Activated CD4-positive, alpha-beta T cell treated with anti-CD3 and anti-CD28 coated beads for 48 hours (primary cell): ENCODE measurements around the gene CNIH2.
"Not testable (repeated sequence)": the region's sequence is repeated elsewhere in the genome, so short reads cannot be mapped to it uniquely, and the experiment has no call there.

Experiments
- DNase-seq: peaks from one replicate; pipeline ENCODE4 v3.0.0-alpha.2; 2020

CNIH2 gene

DNA sequence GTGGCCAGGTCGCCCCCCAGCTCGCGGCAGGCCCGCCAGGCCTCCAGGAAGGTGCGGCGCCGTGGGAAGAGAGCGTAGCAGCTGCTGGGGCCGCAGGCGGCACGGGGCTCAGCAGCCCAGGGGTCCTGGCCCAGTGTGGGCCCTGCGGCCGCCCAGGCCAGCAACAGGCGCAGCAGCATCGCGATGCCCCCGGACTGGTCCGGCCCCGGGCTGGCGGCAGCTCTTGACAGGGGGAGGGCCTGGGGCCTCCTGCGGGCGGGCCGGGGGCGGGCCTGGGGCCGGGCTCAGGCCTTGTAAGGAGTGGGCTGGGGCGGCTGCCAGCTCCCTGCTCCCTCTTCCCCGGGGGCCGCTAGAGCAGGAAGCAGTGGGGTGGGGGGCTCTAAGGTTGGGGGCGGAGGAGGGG lies 38.9 kb downstream of the CNIH2 start, which contains the start of gene CD248:
TSS of gene CD248 (minus strand) at position 196 of the 403 bp plus-strand sequence. CDS start at position 179, 17 bp downstream.
- no peak for DNase-seq

DNA sequence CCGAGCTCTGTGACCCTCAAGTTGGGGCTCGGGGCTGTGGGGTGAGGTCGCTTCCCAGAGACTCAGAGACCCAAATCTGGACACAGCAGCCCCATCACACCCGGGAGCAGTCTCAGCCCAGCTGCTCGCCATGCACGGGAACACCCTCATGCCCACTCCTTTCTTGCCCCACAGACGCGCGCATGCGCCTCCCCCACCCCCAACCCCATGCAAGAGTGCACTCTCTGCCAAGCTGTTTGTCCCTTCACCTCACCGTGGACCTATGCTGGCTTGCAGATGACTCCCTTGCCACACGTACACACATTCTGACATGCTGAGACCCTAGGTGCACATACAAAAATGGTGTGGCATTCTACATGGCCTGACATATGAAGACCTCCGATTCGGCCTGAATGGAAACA lies 39.3 kb downstream of the CNIH2 start:
- DNase-seq: peak; percentile 57

DNA sequence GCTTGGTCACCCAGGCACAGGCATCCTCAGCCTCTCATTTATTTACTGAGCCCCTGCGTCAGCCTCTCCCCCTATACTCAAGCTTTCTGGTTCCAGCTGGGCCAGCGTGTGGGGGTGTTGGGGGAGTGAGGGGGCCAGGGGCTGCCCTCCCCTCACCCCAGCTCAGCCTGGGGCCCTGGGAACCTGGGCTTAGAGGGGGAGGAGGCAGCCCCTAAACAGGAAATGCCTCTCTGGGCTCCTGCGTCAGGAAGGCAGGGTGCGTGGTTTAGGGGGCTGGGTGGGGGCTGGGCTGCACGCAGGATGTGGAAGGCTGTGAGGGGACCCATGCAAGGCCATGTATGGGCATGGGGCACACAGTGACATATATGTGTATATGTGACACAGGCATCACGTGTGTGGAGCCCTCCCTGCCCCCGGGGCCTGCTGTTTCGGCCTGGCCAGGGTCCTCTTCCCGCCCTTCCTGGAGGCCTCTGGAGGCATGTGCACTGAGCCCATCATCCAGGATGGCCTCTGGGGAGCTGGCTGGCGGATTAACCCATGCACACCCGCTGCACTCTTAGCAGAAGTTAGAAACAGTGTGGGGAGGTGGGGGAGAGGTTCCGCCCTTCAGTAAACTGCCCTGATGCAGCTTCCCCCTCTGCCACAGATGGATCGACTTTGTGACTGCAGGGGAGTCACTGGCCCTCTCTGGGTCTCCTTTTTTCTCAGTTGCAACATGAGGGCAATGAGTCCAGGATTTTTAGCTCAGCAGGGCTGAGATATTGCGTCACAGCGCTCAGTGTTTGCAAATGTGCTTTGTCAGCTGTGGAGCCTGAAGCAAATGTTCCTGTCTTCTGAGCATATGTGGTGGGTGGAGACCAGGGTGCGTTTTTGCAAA lies 40.0 kb downstream of the CNIH2 start:
- DNase-seq: peak; percentile 51

DNA sequence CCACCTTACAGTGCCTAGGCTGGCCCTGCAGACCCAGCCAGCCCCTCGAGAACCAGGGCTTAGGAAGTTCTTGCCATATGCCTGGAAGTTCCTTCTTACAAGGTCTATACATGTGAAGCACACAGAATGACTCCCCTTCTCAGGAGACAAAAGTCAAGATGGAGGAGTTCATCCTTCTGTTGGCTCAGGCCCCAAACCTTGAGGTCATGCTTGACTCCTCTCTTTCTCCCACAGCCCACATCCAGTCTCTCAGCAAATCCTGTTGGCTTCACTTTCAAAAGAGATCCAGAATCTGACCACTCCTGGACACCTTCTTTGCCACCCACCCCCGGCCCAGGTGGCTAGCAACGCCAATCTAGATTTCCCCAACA lies 40.6 kb downstream of the CNIH2 start:
- no peak for DNase-seq

DNA sequence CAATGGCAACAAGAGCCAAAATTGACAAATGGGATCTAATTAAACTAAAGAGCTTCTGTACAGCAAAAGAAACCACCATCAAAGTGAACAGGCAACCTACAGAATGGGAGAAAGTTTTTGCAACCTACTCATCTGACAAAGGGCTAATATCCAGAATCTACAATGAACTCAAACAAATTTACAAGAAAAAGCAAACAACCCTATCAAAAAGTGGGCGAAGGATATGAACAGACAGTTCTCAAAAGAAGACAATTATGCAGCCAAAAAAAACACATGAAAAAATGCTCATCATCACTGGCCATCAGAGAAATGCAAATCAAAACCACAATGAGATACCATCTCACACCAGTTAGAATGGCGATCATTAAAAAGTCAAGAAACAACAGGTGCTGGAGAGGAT lies 42.3 kb downstream of the CNIH2 start:
- not testable (repeated sequence) for DNase-seq

DNA sequence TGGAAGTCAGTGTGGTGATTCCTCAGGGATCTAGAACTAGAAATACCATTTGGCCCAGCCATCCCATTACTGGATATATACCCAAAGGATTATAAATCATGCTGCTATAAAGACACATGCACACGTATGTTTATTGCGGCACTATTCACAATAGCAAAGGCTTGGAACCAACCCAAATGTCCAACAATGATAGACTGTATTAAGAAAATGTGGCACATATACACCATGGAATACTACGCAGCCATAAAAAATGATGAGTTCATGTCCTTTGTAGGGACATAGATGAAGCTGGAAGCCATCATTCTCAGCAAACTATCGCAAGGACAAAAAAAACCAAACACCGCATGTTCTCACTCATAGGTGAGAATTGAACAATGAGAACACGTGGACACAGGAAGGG lies 42.8 kb downstream of the CNIH2 start:
- not testable (repeated sequence) for DNase-seq

DNA sequence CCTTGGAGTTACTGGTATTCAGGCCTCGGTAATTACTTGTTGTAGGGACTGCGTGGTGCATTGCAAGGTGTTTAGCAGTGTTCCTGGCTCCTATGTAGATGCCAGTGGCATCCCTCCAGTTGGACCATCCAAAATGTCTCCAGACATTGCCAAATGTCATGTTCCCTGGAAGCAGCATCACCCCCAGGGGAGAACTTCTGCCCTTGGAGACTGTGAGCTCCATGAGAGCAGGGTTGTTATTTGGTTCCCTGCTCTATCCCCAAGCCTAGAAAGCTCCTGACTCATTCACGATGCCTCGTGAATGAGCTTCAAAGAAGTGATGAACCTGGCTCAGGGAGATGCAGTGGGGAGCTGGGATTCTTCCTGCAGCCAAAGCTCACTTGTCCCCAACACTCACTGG lies 43.6 kb downstream of the CNIH2 start:
- no peak for DNase-seq

DNA sequence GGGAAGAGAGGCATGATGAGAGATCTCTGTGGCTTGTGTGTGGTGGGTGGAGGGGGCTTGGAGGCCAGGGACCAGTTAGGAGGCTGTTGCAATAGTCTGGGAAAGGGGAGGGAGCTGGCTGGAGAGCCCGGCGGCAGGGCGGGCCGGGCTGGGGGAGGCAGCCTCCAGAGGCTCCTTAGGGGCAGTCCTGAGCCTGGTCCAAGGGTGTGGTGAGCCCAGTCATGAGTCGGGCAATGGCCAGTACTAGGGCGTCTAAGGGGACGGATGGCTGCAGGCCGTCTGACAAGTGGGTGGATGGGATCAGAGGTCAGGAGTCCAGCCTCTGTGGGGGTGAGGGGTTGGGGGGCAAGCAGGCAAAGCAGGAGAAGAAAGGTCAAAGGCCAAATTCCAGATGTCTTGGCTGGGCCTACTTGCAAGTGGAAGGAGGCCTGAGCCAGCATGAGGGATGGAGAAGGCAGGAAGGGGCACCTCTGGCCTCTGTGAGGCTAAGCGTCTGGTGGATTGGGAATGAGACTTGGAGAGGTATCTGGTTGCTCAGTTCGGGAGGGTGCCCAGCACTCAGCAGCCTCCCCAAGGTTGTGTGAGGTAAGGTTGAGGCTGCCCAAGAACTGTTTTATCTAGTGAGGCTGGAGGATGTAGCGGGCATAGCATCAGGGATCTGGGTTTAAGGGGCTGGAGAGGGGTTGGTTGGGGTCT lies 44.9 kb downstream of the CNIH2 start:
- DNase-seq: no peak

DNA sequence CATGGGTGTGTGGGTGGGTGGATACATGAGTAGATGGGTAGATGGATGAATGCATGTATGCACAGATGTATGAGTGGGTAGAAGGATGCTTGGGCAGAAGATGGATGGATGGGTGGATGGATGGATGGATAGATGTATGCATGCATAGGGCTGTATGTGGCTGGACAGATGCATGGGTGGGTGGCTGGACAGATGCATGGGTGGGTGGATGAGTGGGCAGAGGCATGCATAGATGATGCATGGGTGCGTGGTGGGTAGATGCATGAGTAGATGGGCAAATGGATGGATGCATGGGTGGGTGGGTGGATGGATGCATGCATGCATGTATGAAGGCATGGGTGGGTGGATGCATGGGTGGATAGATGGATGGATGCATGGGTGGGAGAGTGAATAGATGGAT lies 45.7 kb downstream of the CNIH2 start:
- no peak for DNase-seq

DNA sequence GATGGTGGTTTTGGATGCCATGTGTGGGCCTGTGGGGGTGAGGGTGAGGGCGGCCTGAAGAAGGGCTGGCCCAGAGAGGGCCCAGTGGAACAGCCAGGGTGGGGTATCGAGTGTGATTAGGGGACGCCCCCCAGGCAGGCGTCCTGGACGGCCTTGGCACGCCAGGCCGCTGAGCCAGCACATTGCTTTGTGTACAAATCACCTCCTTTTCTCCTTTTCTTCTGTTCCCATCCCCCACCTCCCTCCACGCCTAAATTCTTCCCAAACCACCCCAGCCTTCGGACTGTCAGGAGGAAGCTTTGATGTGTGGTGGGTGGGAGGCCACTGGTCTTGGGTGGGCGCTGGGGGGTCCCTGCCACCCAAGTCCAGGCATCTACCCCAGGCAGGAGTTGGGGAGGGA lies 46.7 kb downstream of the CNIH2 start:
- no peak for DNase-seq

DNA sequence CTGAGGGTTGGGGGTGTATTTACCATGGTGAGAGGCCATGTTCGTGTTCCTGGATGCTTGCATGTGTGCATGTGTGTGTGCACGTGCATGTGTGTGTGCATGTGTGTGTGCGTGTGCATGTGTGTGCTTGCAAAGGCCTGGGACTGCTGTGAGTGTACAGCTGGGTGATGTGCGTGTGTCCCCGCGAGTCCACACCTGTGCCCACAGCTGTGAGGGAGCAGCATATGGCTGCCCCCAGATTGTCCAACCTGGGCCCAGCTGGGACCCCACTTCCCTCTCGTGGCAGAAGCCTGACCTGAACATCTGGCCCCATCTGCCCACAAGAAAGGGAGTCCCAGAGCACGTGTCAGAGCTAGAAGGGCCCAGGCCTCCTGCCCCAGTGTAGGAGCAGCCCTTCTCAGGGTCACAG lies 47.3 kb downstream of the CNIH2 start:
- no peak for DNase-seq

DNA sequence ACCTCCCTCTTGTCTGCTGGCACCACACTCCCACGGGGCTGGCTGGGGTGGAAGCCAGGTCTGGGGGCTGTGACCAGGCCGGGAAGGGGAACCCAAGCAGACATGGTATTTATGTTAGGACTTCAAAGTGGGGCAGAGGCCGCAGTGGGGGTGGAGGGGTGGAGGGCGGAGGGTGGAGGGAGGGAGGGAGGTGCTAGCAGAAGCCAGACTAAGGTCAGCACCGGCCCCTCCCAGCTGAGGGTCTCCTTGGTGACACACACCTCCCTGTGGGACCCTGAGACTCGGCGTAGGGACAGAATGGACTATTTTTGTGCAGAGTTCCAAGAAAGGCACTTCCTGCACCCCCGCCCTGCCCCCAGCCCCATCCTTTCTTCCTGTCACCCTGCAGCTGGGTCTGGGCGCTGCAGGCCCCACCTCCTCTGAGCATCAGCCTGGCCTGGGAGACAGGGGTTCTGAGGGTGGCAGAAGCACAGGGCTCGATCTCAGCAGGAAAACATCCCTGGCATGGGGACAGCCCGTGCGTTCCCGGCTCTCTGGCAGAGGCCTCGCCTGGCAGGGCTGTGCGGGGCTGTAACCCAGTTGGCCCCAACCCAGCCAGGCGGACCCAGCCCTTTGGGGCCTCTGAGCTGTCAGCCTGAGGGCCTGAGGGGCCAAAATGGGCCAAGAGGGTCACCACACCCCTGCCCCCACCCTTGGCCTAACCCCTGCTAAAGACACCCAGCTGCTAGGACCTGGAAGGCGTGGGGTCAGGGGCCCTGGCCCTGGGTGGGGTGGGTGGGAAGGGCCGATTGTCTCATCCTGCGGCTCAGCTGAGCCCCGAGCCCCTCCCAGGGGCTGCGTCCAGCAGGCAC lies 48.5 kb downstream of the CNIH2 start:
- DNase-seq: peak; percentile 40

DNA sequence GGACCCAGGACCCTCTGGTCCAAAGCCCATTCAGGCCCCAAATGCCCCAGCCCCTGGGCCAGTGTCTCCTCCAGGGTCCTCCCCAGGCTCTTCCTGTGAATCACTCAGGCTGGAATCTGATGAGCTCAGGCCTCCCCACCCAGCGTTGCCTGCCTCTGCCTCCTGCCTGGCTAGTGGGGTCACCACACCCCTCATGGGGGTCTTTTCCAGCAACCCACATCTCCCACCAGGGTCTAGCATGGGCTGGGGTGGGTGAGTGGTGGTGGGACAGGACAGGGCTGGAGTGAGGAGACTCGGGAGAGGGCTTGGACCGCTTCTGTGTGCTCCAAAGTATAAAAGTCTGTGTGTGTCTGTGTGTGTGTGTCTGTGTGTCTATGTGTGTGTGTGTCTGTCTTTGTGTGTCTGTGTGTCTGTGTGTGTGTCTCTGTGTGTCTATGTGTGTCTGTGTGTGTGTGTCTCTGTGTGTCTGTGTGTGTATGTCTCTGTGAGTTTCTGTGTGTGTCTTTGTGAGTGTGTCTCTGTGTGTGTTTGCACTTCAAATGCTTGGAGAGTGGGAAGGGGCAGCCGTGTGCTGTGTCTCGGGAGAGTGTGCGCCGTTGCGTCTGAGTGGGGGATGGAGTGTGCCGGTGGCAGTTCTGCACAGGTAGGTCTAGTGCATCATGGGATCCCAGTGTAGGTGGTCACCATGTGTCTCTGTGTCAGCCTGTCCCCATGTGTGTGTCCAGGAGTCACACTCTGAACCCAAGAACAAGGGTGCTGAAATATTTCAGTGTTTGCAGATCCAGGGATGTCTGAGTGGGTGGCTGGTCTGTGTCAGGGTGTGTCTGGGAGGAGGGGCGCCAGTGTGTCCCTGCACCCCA lies 49.4 kb downstream of the CNIH2 start:
- DNase-seq: no peak

DNA sequence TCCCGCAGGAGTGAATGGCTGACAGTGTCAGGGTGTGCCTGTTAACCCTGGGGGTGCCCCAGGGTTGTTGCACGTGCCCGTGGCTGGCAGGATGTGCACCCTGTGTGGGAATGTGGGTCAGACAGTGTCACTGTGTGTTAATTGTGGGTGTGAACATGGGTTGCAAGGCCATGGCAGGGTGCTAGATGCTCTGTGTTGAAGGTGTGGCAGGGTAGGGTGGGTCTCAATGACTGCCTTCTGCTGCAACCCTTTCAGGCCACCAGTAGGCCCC lies 50.0 kb downstream of the CNIH2 start:
- peak; percentile 29 for DNase-seq

DNA sequence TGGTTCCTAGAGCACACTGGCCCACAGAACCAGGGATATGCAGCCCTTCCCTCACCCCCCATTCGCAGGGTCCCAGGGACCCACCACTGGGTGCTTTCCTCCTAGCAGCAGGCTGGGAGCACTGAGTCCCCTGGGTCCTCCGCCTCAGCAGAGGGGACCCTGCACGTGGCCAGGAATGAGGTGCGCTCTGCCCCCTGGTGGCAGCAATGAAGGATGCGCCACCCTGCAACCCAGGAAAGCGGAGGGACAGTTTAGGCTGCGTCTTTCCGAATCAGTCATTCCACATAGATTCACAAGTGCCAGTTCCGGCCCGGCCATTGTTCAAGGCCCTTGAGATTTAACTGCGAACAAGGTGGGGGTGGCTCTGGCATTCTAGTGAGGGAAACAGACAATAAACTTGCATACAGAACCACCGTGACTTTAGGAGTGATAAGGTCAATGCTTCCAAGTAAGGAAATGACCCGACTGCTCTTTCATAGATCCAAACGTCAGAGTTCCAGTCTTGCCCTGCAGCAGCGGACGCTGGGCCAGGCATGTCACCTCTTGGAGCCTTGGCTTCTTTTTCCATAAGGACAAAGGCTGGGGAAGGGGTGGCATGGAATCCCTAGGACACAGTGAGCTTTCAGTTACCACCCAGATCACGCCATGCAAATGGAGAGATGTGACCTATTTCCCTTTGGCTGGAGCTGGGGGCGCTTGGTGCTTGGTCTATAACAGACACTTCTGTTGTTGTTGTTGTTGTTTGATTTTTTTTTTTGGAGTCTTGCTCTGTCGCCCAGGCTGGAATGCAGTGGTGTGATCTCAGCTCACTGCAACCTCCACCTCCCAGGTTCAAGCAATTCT lies 50.5 kb downstream of the CNIH2 start:
- peak; percentile 90 for DNase-seq

DNA sequence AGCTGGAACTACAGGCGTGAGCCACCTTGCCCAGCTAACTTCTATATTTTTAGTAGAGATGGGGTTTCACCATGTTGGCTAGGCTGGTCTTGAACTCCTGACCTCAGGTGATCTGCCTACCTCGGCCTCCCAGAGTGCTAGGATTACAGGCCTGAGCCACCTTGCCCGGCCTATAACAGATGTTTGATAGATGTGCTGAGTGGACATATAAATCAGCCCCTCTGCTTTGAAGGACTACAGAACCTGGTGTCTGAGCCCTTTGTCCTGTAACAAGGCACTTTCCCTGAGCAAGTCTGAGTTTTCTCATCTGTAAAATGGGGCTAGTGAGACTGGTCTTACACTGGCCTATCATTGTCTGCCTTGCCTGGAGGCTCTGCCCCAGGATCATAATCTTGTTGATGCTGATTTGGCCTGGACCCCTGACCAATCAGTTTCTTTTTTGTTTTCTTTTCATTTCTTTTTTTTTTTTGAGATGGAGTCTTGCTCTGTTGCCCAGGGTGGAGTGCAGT lies 51.2 kb downstream of the CNIH2 start:
- no peak for DNase-seq

DNA sequence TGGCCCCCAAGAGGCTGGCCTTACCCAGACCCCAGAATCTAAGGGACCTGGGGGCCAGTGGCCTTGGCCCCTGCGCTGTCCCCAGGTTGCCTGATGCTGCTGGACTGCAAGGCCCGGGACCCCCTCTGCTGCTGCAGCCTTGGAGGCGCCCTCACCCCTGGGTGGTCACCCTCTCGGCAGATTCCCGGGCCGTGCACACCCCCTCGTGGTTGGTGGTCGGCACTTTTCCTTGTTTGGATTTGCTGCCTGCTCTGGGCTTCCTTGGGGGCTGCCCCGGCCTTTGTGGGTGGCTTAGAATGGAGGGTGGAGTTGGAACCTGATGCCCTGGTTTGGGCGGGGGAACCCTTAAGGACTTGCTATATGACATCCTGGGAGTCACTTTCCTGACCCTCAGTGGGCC lies 53.0 kb downstream of the CNIH2 start:
- no peak for DNase-seq

DNA sequence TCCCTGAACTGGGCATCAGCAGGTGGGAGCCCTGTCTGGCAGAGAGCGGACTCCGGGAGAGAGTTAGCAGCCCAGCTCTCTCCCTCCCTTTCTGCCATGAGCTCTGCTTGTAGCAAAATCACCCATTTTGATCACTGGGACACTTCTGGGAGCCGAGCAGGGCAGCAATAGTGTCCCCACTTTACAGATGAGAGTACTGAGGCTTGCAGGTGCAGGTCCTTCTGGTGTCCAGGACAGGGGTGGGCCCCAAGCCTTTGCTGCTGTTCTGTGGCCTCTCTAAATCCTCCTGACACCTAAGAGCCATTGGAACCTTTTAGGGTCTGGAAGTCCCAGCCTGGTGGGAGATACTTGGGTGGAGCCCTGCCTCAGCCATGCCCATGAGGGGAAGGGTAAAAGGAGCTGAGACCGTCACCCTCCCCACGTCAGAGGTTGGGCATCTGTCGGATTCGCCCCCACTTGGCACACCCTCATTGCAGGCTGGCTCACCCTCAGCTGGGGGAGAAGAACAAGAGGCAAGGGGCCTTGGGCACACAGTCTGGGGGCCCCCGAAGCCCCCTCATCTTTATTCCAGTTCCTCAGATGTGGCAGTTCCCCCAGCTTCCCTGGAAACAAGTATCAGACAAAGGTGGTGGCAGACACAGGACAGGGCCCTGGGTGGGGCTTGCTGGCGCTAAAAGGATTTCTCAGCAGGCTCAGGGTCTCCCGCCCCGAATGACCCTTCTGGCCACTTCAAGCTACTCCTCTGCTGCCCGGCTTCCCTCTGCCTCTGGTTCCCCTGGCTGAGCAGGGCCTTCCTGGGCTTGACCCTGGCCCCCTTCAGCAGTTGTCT lies 53.8 kb downstream of the CNIH2 start:
- DNase-seq: no peak

DNA sequence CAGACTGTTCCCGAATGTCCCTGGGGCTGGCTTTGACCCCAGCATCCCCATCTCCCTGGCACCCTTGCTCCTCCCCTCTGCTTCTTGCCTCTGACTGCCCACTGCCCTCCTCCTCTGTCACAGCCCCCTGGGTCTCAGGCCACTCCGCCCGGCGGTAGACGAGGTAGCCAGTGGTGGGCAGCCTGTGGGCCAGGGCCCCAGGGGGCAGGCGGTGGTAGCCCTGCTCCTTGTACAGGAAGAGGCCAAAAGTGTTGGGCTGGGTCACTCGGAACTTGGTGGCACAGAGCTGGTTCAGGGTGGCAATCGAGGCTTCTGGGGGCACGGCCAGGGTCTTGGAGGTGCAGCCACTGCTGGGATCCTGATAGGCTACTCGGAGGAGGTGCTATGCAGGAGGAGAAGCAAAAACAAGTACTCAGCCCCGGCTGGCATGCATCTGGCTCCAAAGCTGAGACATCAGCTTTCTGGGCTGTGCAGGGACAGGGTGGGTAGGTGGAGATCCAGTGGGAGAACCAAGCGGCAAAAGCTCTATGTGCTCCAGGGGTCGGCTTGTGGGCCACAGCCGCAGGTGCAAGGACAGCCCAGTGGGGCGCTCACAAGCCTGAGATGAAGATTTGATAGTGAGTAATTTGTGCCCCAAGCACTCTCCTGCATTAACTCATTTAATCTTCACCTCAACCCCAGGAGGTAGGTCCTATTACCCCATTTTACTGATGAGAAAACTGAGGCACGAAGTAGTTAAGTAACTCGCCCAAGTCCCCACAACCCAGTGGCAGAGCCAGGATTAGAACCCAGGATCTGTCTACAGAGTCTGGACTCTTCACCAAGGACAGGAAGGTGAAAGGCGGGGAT lies 54.6 kb downstream of the CNIH2 start:
- DNase-seq: no peak
